Renal cortex interstitium (tissue), 15 donors: Measurements from ENCODE around the gene OR9K2. TPM values are rescaled to one million over a fixed set of nuclear protein-coding genes. Genes with fewer than 3 reads are reported as not detected.
"Not testable (repeated sequence)": the region's sequence is repeated elsewhere in the genome, so short reads cannot be mapped to it uniquely, and the experiment has no call there.

ENCODE experiments used
- DNase-seq, 11 donors: peaks; one replicate each; pipeline ENCODE4 v3.0.0-alpha.2; 2013; ENCODE audit warnings: low read depth in 9 of 11, low spot score in 4 of 11; ENCODE audit errors: extremely low read depth in 1 of 11
- long read RNA-seq, 16 experiments: transcript quantifications; one replicate each; lab custom pipeline, GENCODE V29; 2026
- polyA plus RNA-seq, 3 donors: library from polyadenylated mRNA; unstranded; fragments of 120-200 nt; gene quantifications; one replicate each; pipeline ENCODE4 v1.2.1, GENCODE V29; 2013; ENCODE audit not compliant: insufficient read length in 3 of 3

The OR9K2 gene, protein sequence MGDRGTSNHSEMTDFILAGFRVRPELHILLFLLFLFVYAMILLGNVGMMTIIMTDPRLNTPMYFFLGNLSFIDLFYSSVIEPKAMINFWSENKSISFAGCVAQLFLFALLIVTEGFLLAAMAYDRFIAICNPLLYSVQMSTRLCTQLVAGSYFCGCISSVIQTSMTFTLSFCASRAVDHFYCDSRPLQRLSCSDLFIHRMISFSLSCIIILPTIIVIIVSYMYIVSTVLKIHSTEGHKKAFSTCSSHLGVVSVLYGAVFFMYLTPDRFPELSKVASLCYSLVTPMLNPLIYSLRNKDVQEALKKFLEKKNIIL
- not detected for polyA plus RNA-seq
- long read RNA-seq, donor 1: 0 reads
- long read RNA-seq, donor 2: 0 reads
- long read RNA-seq, donor 3: 0 reads
- long read RNA-seq, donor 4: 0 reads
- long read RNA-seq, donor 5: 0 reads
- long read RNA-seq, donor 6: 0 reads
- long read RNA-seq, donor 7: 0 reads
- long read RNA-seq, donor 8: 0 reads
- long read RNA-seq, donor 9: 0 reads
- long read RNA-seq, donor 10: 0 reads
- long read RNA-seq, donor 11: 0 reads
- long read RNA-seq, donor 12: 0 reads
- long read RNA-seq, donor 13: 0 reads
- long read RNA-seq, donor 14: 0 reads
- long read RNA-seq, donor 15: 0 reads
- long read RNA-seq, donor 16: 0 reads

DNA sequence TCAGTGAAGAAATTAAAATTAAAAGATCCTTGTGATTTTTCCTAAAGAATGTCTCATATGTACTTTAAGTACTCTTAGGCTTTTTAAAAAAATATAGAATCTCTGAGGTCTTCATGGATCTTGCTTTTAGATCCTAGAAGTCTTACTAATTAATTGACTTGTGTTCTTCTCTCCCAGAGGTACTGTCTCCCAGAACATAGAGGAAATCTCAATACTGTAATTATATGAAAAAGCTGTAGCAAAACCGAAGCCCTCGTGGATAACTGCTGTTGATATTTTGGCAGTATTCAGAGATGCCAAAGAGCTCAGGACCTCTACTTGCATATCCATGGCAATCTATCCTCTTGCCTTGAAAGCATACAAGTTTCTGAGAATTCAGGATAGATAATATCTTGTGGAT is at the start of gene OR9K2:
TSS of gene OR9K2 (plus strand) at position 301 of the 400 bp plus-strand sequence. CDS start 3,429 bp downstream, outside the sequence.
- no peak for DNase-seq

DNA sequence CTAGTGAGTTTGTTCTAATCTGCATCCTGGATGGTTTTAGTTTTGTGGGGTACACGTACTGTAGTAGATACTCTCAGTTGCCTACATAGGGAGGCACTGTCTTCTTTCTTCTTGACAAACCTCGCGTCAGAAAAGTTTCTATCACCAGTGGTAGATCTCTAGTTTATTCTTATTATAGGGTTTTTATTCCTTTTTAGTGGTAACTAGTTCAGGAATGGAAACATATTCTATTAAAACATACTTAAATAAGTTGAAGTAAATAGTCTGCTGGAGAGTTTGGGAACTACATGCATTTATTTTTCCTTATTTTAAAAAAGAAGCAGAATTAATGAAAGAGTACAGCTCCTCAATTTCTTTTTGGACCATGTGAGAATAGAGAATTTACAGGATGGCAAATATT is 33.6 kb upstream of the OR9K2 start:
- DNase-seq: no peak

DNA sequence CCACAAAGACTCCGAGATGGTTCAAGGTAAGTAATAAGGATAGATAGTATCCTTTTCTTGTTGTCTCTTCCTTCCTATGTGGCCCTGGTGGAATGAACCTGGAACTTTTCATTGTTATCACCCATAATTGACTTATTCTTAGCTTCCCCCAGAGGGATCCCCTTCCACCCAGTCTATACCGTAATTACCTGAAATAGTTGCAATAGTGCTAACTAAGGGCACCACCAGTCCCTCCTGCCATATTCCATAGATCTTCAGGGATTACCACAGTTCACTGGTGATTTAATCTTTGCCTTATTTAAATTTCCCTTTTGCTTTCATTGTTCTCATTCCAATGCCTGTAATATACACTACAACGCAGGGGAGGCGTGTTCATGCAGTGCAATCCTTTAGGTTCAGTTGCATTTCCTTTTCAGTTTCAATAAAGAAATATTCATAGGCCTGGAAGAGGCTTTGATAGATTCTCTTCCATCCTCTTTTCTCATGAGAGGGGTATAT is 13.8 kb upstream of the OR9K2 start:
- no peak for DNase-seq

DNA sequence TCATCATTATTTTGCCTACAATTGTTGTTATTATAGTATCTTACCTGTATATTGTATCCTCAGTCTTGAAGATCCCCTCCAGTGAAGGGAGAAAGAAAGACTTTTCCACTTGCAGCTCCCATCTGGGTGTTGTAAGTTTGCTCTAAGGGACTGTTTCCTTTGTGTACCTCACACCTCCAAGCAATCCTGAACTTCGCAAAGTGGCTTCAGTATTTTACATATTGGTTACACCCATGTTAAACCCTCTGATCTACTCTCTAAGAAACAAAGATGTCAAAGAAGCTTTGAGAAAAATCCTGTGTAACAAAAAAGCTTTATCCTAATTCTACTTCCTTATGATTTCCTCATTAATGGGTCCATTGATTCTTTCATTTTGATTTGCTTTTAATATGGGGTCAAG is 10.1 kb upstream of the OR9K2 start:
- no peak for DNase-seq

DNA sequence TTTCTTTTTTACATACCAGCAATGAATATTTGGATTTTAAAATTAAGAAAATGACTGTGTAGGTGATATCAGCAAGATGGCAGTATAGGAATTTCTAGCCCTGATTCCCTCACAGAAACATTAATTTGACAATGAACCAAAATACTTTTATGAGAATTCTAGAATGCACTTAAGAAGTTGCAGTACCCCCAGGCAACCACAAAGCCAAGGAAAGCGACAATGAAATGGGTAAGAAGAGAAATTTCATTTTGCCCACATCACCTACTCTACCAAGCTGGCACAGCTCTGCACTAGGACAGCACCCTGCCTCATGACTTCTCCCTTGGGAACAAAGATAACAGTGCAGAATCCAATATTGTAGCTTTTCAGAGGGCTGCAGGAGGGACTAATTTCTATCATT is 6.6 kb downstream of the OR9K2 start:
- no peak for DNase-seq

DNA sequence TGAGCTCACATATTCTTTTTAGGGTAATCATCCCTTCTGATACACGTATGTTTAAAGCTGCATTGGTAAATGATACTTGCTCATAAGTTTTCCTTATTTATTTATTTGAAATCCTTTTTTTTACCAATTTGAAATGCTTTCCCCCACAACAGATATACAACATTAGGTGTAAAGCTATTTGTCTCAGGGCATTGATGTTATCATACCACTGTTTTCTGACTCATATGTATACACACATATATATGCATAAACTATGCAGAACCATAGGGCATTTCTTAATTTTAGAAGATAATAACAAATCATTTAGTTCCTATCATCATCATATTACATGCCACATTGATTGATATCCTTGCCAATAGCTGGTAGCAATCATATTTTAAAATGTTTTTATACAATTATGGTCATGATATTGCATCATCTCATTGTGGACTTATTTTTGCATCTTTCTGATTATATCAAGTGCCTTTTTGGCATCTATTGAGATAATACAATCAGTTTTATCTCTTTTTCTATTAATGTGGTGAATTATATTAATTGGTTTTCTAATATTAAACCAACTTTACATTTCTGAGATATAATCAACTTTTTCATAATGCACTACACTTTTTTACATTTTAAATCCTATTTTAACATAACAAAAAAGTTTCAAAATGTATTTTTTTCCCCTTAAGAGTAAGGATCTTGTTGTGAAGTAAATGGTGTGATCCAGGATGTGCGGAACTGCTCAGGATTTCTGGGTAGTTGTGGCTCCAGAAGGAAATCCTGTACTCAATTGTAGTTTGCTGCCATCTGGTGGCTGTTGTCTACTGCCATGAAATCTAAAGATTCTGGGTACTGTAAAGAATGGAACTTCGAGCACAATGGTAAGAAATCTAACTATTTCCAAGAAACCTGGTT is 16.7 kb downstream of the OR9K2 start:
- peak; percentile 8 to 51 (median 27) for DNase-seq

DNA sequence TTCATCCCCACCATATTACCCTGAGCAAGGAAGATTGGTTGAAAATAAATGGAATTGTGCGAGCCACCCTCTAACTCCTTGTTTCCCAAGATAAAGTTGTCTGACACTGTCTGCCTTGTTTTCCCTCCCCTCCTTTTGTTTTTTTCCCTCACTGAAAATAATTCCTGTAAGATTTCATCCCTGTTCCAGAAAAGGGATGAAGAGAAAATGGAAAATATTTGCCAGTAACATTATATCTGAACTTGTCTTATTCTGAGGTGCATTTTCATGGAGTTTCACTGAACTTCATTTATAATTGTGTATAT is 17.3 kb downstream of the OR9K2 start:
- no peak for DNase-seq

DNA sequence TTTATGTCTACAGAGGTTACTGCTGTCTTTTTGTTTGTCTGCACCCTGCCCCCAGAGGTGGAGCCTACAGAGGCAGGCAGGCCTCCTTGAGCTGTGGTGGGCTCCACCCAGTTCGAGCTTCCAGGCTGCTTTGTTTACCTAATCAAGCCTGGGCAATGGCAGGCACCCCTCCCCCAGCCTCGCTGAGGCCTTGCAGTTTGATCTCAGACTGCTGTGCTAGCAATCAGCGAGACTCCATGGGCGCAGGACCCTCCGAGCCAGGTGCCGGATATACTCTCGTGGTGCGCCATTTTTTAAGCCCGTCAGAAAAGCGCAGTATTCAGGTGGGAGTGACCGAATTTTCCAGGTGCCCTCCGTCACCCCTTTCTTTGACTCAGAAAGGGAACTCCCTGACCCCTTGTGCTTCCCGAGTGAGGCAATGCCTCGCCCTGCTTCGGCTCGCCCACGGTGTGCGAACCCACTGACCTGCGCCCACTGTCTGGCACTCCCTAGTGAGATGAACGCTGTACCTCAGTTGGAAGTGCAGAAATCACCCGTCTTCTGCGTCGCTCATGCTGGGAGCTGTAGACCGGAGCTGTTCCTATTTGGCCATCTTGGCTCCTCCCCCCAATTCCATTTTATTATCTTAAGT is 40.9 kb downstream of the OR9K2 start:
- DNase-seq: not testable (repeated sequence)

DNA sequence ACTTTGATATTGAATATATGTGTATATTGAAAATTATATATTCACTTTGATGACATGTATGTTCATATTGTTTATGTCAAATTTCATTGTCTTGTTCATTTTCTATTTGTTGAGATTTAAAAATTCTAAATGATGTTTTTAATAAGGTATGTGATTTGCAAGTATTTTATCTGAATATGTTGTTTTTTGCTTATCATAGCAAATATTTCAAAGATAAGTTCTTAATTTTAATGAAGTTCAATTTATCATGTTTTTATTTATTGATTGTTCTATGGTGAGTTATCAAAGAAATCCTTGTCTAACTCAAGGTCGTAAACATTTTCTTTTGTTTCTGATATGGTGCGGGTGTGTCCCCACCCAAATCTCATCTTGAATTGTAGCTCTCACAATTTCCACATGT is 45.2 kb downstream of the OR9K2 start:
- DNase-seq: no peak

DNA sequence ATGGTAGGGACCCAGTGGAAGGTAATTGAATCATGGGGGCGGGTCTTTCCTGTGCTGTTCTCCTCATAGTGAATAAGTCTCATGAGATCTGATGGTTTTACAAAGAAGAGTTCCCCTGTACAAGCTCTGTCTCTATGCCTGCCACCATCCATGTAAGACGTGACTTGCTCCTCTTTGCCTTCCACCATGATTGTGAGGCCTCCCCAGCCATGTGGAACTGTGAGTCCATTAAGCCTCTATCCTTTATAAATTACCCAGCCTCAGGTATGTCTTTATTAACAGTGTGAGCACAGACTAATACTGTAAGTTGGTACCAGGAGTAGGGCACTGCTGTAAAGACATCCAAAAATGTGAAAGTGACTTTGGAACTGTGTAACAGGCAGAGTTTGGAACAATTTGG is 45.6 kb downstream of the OR9K2 start:
- not testable (repeated sequence) for DNase-seq

DNA sequence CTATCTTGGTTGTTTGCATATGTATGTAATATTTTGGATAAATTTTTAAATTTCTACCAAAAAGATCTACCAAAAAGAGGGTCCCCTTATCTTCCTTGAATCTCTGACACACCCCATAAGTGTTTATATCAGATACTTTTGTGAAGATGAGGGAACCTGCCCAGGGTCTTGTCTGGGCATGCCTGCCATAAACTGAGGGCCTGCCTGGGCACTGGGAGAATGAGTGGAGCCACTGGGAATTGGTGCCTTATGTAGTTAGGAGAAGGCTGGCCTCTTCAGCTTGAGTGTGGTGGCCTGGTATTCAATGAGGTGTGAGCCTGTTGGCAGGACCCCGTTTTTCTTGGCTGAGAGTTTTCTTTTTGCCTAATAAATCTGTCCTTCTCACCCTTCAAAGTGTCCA is 46.5 kb downstream of the OR9K2 start:
- no peak for DNase-seq

DNA sequence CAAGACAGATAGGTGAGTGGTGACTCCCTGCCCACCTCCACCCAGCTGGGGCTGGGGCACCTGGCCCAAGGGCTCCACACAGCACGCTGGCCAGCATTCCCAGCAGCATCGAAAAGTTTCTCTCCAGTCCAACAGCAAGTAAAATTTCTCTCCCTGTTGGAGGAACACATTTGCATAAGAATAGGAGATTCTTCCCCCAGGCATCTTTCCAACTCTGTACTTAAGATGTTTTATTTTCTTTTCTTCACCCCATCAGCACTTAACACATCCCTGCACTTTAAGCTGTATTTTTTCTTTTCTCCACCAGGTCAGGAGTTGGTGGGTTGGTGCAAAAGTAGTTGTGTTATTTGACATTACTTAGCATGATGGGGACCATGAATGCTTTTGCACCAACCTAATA is 47.2 kb downstream of the OR9K2 start:
- no peak for DNase-seq

Other genes with a start within 250 kb of the OR9K2 start
- under 1 TPM; 0.32 to 0.67 (median 0.50) TPM for gene TESPA1, start 141.6 kb upstream of the OR9K2 start, polyA plus RNA-seq
- not detected for gene NEUROD4, start 106.4 kb upstream of the OR9K2 start, polyA plus RNA-seq
- not detected for gene OR10A7, start 94.6 kb downstream of the OR9K2 start, polyA plus RNA-seq
- not detected for gene OR6C74, start 118.2 kb downstream of the OR9K2 start, polyA plus RNA-seq
- gene OR6C6, start 170.2 kb downstream of the OR9K2 start, polyA plus RNA-seq: not detected
- not detected for gene OR6C1, start 187.9 kb downstream of the OR9K2 start, polyA plus RNA-seq
- not detected for gene OR6C3, start 204.3 kb downstream of the OR9K2 start, polyA plus RNA-seq
- under 1 TPM in 1 of 3 donors, not detected in 2; 0.11 TPM for gene OR6C75, start 236.6 kb downstream of the OR9K2 start, polyA plus RNA-seq